ENCODE measurements around the gene CCL22. TPM values are rescaled to one million over a fixed set of nuclear protein-coding genes. Genes with fewer than 3 reads are reported as not detected.

Gene CCL22
- total RNA-seq, result not detected in 2 replicates

GRCh38 chr16:57358527-57359095 is at the start of gene CCL22:
Gene CCL22 (plus strand): TSS chr16:57358783. CDS start chr16:57358817, 34 bp downstream.

GRCh38 chr16:57372372-57373116 is 14.0 kb downstream of the CCL22 start, which contains the start of gene CX3CL1:
Gene CX3CL1 (plus strand): TSS chr16:57372490. CDS start chr16:57372569, 79 bp downstream.

GRCh38 chr16:57403965-57404817 is 45.6 kb downstream of the CCL22 start, which contains the start of gene CCL17:
Gene CCL17 (plus strand): TSS chr16:57404767. CDS start chr16:57413933, 9,166 bp downstream.

Other genes with a start within 250 kb of the CCL22 start
- 58.0 and 66.2 TPM in 2 replicates for gene PSME3IP1, start 172.7 kb upstream of the CCL22 start, total RNA-seq
- gene RSPRY1, start 172.5 kb upstream of the CCL22 start, total RNA-seq, result 29.7 and 30.0 TPM in 2 replicates
- 117 and 124 TPM in 2 replicates for gene ARL2BP, start 113.5 kb upstream of the CCL22 start, total RNA-seq
- 2.1 and 3.0 TPM in 2 replicates for gene PLLP, start 74.1 kb upstream of the CCL22 start, total RNA-seq
- gene CX3CL1, start 13.7 kb downstream of the CCL22 start, total RNA-seq, result 5.1 and 6.1 TPM in 2 replicates
- gene CCL17, start 46.0 kb downstream of the CCL22 start, total RNA-seq, result not detected in 2 replicates
- 59.5 and 68.2 TPM in 2 replicates for gene CIAPIN1, start 88.6 kb downstream of the CCL22 start, total RNA-seq
- gene COQ9, start 88.7 kb downstream of the CCL22 start, total RNA-seq, result 44.5 and 45.7 TPM in 2 replicates
- gene POLR2C, start 103.9 kb downstream of the CCL22 start, total RNA-seq, result 96.7 and 107 TPM in 2 replicates
- 7.8 and 10.1 TPM in 2 replicates for gene DOK4, start 127.7 kb downstream of the CCL22 start, total RNA-seq
- 13.4 and 17.4 TPM in 2 replicates for gene CCDC102A, start 177.8 kb downstream of the CCL22 start, total RNA-seq
- not detected in 2 replicates for gene ADGRG5, start 183.9 kb downstream of the CCL22 start, total RNA-seq

Measured in mammary microvascular endothelial cell (primary cell).